SK-N-SH treated with all-trans-retinoic acid at 6 μM for 48 hours (cell line): Measurements from ENCODE around the gene KIF1C.

ENCODE experiments used
- ATAC-seq: fragments of 200-7000 bp; cut with Tn5 transposase; 3 replicates; pipeline ENCODE4 v1.9.1; 2020; ENCODE audit warnings: mild to moderate bottlenecking, moderate library complexity
- ARNTL ChIP-seq: fragments of 450-650 bp; formaldehyde crosslinking; IDR thresholded peaks from 2 replicates; pipeline ENCODE4 v1.5.0; 2020; ENCODE audit warnings: low read depth, mild to moderate bottlenecking, moderate library complexity, borderline replicate concordance
- BACH2 ChIP-seq: fragments of 250-450 bp; sonication (Bioruptor Pico); IDR thresholded peaks from 2 replicates; pipeline ENCODE4 v1.9.0; 2021; ENCODE audit warnings: mild to moderate bottlenecking, borderline replicate concordance
- CSDC2 ChIP-seq: fragments of 250-450 bp; sonication (Bioruptor Pico); IDR thresholded peaks from 2 replicates; pipeline ENCODE4 v1.5.0; 2020; ENCODE audit warnings: mild to moderate bottlenecking, moderate library complexity
- ESRRG ChIP-seq: fragments of 250-450 bp; sonication (Bioruptor Pico); IDR thresholded peaks from 2 replicates; pipeline ENCODE4 v1.6.1; 2021; ENCODE audit warnings: mild to moderate bottlenecking
- GLIS3 ChIP-seq: fragments of 250-450 bp; sonication (Bioruptor Pico); IDR thresholded peaks from 2 replicates; pipeline ENCODE4 v1.5.0; 2020; ENCODE audit warnings: mild to moderate bottlenecking, moderate library complexity
- ISL1 ChIP-seq: fragments of 250-450 bp; sonication (Bioruptor Pico); IDR thresholded peaks from 2 replicates; pipeline ENCODE4 v2.1.2; 2022; ENCODE audit warnings: mild to moderate bottlenecking, moderate library complexity
- OSR1 ChIP-seq: fragments of 250-450 bp; sonication (Bioruptor Pico); IDR thresholded peaks from 2 replicates; pipeline ENCODE4 v1.8.0; 2022; ENCODE audit warnings: moderate library complexity, mild to moderate bottlenecking, inconsistent platforms
- PPARA ChIP-seq: fragments of 250-450 bp; sonication (Bioruptor Pico); IDR thresholded peaks from 2 replicates; pipeline ENCODE4 v1.5.0; 2020; ENCODE audit warnings: mild to moderate bottlenecking, borderline replicate concordance
- RARB ChIP-seq: fragments of 250-450 bp; sonication (Bioruptor Pico); IDR thresholded peaks from 2 replicates; pipeline ENCODE4 v1.8.0; 2021; ENCODE audit warnings: mild to moderate bottlenecking, moderate library complexity
- SNAI2 ChIP-seq: fragments of 250-450 bp; sonication (Bioruptor Pico); IDR thresholded peaks from 2 replicates; pipeline ENCODE4 v1.5.0; 2020; ENCODE audit warnings: mild to moderate bottlenecking, moderate library complexity
- TCF4 ChIP-seq: fragments of 250-450 bp; sonication (Bioruptor Pico); IDR thresholded peaks from 2 replicates; pipeline ENCODE4 v1.8.0; 2021; ENCODE audit warnings: mild to moderate bottlenecking, moderate library complexity, borderline replicate concordance
- TOX ChIP-seq: fragments of 250-450 bp; sonication (Bioruptor Pico); IDR thresholded peaks from 2 replicates; pipeline ENCODE4 v1.8.0; 2021; ENCODE audit warnings: mild to moderate bottlenecking, moderate library complexity, borderline replicate concordance
- ZC3H10 ChIP-seq: fragments of 250-450 bp; sonication (Bioruptor Pico); IDR thresholded peaks from 2 replicates; pipeline ENCODE4 v1.5.1; 2021; ENCODE audit warnings: mild to moderate bottlenecking, moderate library complexity
- ZFP3 ChIP-seq: fragments of 250-450 bp; sonication (Bioruptor Pico); IDR thresholded peaks from 2 replicates; pipeline ENCODE4 v1.5.0; 2020; ENCODE audit warnings: mild to moderate bottlenecking, moderate library complexity
- ZFP30 ChIP-seq: fragments of 450-650 bp; formaldehyde crosslinking; IDR thresholded peaks from 2 replicates; pipeline ENCODE4 v1.5.0; 2022; ENCODE audit warnings: mild to moderate bottlenecking, moderate library complexity
- ZNF565 ChIP-seq: fragments of 450-650 bp; formaldehyde crosslinking; conservative IDR thresholded peaks from 2 replicates; pipeline ENCODE4 v1.5.0; 2020; ENCODE audit warnings: low read depth, mild to moderate bottlenecking, moderate library complexity
- ZNF70 ChIP-seq: fragments of 450-650 bp; formaldehyde crosslinking; IDR thresholded peaks from 2 replicates; pipeline ENCODE4 v1.5.0; 2020; ENCODE audit warnings: mild to moderate bottlenecking, moderate library complexity
- TF ChIP-seq, protein P1 (sequence below): fragments of 250-450 bp; sonication (Bioruptor Pico); IDR thresholded peaks from 2 replicates; pipeline ENCODE4 v1.5.0; 2020; ENCODE audit warnings: mild to moderate bottlenecking, moderate library complexity
- TF ChIP-seq, protein P2 (sequence below): fragments of 250-450 bp; sonication (Bioruptor Pico); IDR thresholded peaks from 2 replicates; pipeline ENCODE4 v1.8.0; 2021; ENCODE audit warnings: low read depth, mild to moderate bottlenecking, moderate library complexity, borderline replicate concordance
- TF ChIP-seq, protein P3 (sequence below): fragments of 250-450 bp; sonication (Bioruptor Pico); IDR thresholded peaks from 2 replicates; pipeline ENCODE4 v1.8.0; 2020; ENCODE audit warnings: mild to moderate bottlenecking, moderate library complexity, borderline replicate concordance

The KIF1C gene

DNA sequence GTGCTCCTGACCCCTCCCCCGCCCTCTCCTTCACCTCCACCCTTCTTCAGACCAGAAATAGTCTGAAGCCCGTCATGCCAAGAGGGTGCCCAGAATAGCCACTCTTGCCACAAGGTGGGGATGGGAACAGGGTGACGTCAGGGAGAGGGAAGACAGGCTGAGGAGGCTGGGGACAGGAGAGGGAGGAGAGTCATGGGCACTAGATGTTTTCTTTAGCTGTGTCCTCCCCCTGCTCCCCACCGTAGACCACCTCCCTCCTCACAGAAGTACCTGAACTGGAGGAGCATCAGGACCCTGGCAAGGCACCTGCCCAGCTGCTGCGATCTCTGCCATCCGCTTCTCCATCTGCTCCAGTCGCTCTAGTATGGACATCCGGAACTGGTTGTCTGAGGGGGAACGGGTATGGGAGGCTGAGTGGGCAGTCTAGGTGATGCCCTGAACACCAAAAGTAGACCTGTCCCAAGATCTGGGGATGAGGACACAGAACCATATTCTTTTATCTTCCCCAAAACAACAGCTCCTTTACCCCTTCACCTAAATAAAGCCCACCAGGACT, 23.6 kb upstream of the KIF1C start:
- ATAC-seq: no peak
- no peak for TF ChIP-seq ZFP30 (CRISPR knock-in tag)
- TF ChIP-seq, all 23 proteins: peak for 0

DNA sequence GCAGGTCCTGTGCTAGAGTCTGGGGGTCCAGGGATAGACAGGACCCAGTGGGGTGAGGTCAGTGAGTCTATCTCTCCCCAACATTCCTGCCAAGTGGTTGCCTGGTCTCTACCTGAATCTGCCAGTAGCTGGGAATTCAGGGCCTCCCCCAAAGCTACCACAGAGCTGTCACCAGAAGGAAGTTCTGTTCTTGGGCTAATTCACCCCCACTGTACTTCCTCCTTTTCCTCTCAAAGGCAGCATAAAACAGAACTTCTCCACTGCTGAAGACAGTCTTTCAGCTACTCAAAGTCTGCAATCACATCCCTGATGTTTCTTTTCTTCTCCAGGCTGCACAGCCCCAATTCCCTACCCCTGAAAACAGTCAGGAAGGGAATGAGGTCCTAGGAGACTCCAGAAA, 19.0 kb upstream of the KIF1C start:
- ATAC-seq: no peak
- TF ChIP-seq ESRRG (no peak), GLIS3 (CRISPR knock-in tag) (no peak), CSDC2 (CRISPR knock-in tag) (no peak), ARNTL (CRISPR knock-in tag) (no peak)
- TF ChIP-seq, all 23 proteins: peak for 0

DNA sequence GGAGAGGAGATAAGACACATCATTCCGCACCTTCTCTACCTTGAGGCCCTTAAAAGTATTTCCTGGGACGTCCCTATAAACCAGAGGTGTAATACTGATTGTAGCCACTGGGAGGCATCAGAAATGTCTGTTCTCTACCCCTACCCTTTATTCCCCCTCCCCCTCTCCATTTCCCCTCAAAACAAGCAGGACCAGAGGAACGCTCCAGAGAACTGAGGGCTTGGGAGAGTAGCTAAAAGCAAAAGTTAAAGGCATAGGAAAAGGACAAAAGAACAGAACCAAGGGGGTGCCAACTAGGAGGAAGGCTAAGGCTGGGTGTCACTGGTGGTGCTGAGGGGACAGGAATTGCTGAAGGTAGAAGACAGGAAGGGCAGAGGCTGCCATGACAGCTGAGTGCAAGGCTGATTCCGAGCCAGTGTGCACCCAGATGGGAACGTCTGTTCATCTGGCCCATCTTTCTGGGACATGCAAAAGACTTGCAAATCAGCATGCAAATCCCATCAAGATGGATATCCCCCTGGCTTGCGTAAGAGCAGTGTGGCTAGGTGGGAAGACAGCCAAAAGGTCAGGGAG, 17.0 kb upstream of the KIF1C start:
- ATAC-seq: peak; percentile 75
- TF ChIP-seq CSDC2 (CRISPR knock-in tag) (no peak), ZNF70 (no peak), ZFP3 (no peak), PPARA (no peak), TCF4 (CRISPR knock-in tag) (no peak), BACH2 (CRISPR knock-in tag) (no peak), ISL1 (CRISPR knock-in tag) (no peak), GLIS3 (CRISPR knock-in tag) (no peak), ESRRG (no peak), ZNF565 (CRISPR knock-in tag) (no peak), OSR1 (no peak), SNAI2 (no peak), RARB (CRISPR knock-in tag) (no peak)
- TF ChIP-seq, protein P1, sequence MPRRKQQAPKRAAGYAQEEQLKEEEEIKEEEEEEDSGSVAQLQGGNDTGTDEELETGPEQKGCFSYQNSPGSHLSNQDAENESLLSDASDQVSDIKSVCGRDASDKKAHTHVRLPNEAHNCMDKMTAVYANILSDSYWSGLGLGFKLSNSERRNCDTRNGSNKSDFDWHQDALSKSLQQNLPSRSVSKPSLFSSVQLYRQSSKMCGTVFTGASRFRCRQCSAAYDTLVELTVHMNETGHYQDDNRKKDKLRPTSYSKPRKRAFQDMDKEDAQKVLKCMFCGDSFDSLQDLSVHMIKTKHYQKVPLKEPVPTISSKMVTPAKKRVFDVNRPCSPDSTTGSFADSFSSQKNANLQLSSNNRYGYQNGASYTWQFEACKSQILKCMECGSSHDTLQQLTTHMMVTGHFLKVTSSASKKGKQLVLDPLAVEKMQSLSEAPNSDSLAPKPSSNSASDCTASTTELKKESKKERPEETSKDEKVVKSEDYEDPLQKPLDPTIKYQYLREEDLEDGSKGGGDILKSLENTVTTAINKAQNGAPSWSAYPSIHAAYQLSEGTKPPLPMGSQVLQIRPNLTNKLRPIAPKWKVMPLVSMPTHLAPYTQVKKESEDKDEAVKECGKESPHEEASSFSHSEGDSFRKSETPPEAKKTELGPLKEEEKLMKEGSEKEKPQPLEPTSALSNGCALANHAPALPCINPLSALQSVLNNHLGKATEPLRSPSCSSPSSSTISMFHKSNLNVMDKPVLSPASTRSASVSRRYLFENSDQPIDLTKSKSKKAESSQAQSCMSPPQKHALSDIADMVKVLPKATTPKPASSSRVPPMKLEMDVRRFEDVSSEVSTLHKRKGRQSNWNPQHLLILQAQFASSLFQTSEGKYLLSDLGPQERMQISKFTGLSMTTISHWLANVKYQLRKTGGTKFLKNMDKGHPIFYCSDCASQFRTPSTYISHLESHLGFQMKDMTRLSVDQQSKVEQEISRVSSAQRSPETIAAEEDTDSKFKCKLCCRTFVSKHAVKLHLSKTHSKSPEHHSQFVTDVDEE (CRISPR knock-in tag): no peak
- TF ChIP-seq, protein P2, sequence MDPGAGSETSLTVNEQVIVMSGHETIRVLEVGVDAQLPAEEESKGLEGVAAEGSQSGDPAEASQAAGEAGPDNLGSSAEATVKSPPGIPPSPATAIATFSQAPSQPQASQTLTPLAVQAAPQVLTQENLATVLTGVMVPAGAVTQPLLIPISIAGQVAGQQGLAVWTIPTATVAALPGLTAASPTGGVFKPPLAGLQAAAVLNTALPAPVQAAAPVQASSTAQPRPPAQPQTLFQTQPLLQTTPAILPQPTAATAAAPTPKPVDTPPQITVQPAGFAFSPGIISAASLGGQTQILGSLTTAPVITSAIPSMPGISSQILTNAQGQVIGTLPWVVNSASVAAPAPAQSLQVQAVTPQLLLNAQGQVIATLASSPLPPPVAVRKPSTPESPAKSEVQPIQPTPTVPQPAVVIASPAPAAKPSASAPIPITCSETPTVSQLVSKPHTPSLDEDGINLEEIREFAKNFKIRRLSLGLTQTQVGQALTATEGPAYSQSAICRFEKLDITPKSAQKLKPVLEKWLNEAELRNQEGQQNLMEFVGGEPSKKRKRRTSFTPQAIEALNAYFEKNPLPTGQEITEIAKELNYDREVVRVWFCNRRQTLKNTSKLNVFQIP (CRISPR knock-in tag): no peak
- TF ChIP-seq, all 23 proteins: peak for 0

DNA sequence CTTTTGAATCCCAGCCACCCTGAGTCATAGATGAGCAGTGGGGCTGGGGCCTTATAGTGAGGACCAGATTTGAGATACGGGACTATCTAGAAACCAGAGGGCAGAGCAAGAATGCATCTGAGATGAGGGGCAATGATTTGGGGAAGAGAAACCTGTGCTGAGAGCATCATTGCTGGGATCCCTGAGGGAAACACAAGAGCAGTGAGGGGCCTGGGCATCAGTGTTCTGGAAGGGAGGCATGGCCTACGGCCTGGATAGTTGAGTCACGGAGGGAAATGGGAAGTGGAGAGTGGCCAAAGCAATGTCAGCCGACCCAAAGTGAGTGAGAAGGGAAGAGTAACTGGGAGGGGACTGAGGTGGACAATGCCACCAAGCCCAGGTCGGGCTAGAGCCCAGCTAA, 15.4 kb upstream of the KIF1C start:
- ATAC-seq: no peak
- TF ChIP-seq, protein P3, sequence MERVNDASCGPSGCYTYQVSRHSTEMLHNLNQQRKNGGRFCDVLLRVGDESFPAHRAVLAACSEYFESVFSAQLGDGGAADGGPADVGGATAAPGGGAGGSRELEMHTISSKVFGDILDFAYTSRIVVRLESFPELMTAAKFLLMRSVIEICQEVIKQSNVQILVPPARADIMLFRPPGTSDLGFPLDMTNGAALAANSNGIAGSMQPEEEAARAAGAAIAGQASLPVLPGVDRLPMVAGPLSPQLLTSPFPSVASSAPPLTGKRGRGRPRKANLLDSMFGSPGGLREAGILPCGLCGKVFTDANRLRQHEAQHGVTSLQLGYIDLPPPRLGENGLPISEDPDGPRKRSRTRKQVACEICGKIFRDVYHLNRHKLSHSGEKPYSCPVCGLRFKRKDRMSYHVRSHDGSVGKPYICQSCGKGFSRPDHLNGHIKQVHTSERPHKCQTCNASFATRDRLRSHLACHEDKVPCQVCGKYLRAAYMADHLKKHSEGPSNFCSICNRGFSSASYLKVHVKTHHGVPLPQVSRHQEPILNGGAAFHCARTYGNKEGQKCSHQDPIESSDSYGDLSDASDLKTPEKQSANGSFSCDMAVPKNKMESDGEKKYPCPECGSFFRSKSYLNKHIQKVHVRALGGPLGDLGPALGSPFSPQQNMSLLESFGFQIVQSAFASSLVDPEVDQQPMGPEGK (CRISPR knock-in tag): no peak
- TF ChIP-seq, all 23 proteins: peak for 0

DNA sequence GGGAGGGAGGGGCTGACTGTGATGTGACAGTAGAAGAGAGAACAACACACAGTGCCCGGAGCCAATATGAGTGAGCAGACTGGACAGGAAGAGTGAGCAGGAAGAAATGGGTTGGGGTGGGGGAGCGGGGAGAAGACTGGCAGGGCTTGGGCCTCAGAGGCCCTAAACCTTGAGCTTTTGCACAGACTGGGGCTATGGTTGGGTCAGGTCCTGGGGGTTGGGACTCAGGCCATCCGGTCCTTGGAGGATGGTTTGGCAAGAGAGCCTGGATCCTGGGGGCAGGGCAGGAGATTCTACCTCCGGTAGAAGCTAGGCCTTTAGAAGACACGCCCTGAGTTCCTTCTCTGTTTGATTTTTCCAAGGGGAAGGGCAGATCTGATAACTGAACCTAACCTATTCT, 11.3 kb upstream of the KIF1C start:
- TF ChIP-seq ZC3H10: no peak
- no peak for TF ChIP-seq ARNTL (CRISPR knock-in tag)
- no peak for TF ChIP-seq GLIS3 (CRISPR knock-in tag)
- TF ChIP-seq ZNF70: no peak
- no peak for TF ChIP-seq OSR1
- TF ChIP-seq TOX (CRISPR knock-in tag): no peak
- no peak for ATAC-seq
